Subcutaneous adipose tissue (tissue), 4 donors: ENCODE measurements around the gene PDCD11. TPM values are rescaled to one million over a fixed set of nuclear protein-coding genes. Genes with fewer than 3 reads are reported as not detected.

Experiments
- total RNA-seq, 4 donors: library from RNA; depleted of rRNA; stranded (reverse); fragments of >200 nt; gene quantifications; one replicate each; pipeline ENCODE4 v1.1.0, GENCODE V29; 2016
- TF ChIP-seq, protein P1 (sequence below): fragments of 450-650 bp; IDR thresholded peaks from one replicate; pipeline ENCODE4 v1.5.1; 2016; ENCODE audit warnings: low read depth, mild to moderate bottlenecking, control low read depth, antibody characterized with exemption, moderate library complexity

Gene PDCD11
- total RNA-seq, 4 donors from 2014 or later, result 12.2 to 15.2 (median 13.7) TPM

DNA sequence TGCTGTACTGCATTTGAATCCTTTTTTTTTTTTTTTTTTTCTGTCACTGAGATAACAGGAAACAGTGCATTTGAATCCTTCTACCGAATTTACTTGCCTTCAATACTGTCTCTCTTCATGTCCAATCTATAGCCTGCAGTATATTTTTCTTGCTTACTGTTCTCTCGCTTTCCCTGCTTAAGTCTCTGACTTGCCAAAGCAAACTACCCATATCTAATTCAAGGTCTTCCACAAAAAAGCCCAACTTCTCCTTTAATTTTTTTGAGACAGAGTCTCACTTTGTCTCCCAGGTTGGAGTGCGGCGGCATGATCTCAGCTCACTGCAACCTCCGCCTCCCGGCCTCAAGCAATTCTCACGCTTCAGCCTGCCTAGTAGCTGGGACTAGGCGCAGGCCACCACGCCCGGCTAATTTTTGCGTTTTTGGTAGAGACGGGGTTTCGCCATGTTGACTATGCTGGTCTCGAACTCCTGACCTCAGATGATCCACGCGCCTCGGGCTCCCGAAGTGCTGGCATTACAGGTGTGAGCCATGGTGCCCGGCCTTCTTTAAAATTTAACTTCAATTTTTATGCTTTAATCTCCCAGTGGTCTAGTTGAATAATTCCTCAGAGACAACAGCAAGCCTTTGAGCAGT, 882 bp downstream of the PDCD11 start:
- TF ChIP-seq, protein P1, sequence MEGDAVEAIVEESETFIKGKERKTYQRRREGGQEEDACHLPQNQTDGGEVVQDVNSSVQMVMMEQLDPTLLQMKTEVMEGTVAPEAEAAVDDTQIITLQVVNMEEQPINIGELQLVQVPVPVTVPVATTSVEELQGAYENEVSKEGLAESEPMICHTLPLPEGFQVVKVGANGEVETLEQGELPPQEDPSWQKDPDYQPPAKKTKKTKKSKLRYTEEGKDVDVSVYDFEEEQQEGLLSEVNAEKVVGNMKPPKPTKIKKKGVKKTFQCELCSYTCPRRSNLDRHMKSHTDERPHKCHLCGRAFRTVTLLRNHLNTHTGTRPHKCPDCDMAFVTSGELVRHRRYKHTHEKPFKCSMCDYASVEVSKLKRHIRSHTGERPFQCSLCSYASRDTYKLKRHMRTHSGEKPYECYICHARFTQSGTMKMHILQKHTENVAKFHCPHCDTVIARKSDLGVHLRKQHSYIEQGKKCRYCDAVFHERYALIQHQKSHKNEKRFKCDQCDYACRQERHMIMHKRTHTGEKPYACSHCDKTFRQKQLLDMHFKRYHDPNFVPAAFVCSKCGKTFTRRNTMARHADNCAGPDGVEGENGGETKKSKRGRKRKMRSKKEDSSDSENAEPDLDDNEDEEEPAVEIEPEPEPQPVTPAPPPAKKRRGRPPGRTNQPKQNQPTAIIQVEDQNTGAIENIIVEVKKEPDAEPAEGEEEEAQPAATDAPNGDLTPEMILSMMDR, result no peak

GRCh38 chr10:103413564-103413963, 17.1 kb downstream of the PDCD11 start:
- TF ChIP-seq, protein P1, result no peak

DNA sequence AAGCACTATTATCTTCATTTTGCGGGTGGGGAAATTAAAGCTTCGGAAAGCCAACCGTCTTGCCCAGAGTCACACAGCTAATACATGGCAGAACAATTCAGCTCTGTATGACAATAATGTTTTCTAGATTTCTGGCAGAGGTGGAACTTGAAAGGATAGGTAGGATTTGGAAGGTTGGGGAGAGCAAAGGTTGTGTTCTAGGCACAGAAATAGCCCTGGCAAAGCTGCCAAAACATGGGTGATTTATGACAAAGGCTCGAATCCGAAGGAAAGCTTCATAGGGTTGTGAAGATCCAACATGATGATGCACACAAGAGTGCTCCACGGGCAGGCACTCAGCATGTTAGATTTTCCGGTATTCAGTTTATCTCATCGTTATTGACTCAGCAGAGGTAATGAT, 19.2 kb downstream of the PDCD11 start:
- TF ChIP-seq, protein P1, result no peak

DNA sequence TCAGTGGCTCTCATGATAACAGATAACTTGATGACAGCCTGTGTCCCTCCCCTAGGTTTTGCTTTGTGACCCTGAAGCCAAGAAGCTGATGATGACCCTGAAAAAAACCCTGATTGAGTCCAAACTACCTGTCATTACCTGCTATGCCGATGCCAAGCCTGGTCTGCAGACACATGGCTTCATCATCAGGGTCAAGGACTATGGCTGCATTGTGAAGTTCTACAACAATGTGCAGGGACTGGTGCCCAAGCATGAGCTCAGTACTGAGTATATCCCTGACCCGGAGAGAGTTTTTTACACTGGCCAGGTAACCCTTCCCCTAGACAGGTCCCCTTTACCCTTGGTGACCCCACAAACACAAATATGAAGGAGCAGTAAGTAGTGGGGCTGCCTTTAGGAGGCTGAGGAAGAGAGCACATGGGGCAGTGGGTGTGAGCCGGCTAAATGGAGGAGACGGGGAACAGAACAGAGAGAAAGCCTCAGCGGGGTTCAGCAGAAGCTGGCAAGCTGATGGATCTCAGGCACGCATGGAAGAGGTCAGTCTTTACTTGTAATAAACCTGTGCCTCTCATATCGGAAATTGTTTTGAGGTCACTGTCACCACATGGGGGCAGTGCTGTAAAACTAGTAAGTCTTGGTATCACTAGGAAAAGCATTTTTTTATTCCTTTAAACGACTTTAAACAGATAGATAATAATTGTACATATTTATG, 20.2 kb downstream of the PDCD11 start:
- TF ChIP-seq, protein P1, result no peak

- TF ChIP-seq, protein P1, result no peak
These were observed 21.2 kb downstream of the PDCD11 start for GRCh38 chr10:103417601-103418000.

- TF ChIP-seq, protein P1, result no peak
These were observed 22.7 kb downstream of the PDCD11 start for GRCh38 chr10:103419101-103419500.

GRCh38 chr10:103423748-103424147, 27.3 kb downstream of the PDCD11 start:
- TF ChIP-seq, protein P1, result no peak
